Limb (tissue), 2 donors: ENCODE results near the gene ZNF277.

Source experiments
- DNase-seq, 2 donors: peaks; one replicate each; pipeline ENCODE4 v3.0.0-alpha.2; 2016; ENCODE audit errors: extremely low spot score in 2 of 2

ZNF277 gene

GRCh38 chr7:112252691-112253090 is 46.2 kb downstream of the ZNF277 start:
- DNase-seq: no peak

- no peak for DNase-seq
Measured at GRCh38 chr7:112254156-112254555, 47.7 kb downstream of the ZNF277 start.

GRCh38 chr7:112254709-112255387 is 48.4 kb downstream of the ZNF277 start:
- no peak for DNase-seq

- no peak for DNase-seq
Measured at GRCh38 chr7:112255388-112255720, 48.9 kb downstream of the ZNF277 start.

- no peak for DNase-seq
Measured at GRCh38 chr7:112257073-112257472, 50.6 kb downstream of the ZNF277 start.

- DNase-seq: no peak
Measured at GRCh38 chr7:112260911-112261310, 54.4 kb downstream of the ZNF277 start.

- DNase-seq: no peak
Measured at GRCh38 chr7:112262036-112262435, 55.5 kb downstream of the ZNF277 start.

GRCh38 chr7:112262855-112263487 is 56.5 kb downstream of the ZNF277 start:
- DNase-seq: no peak

GRCh38 chr7:112263519-112263918 is 57.0 kb downstream of the ZNF277 start:
- no peak for DNase-seq

GRCh38 chr7:112266141-112266540 is 59.6 kb downstream of the ZNF277 start:
- no peak for DNase-seq

- no peak for DNase-seq
Measured at GRCh38 chr7:112266595-112267270, 60.2 kb downstream of the ZNF277 start.

GRCh38 chr7:112267944-112268691 is 61.6 kb downstream of the ZNF277 start:
- DNase-seq: no peak

- DNase-seq: no peak
Measured at GRCh38 chr7:112271162-112271561, 64.7 kb downstream of the ZNF277 start.

- DNase-seq: no peak
Measured at GRCh38 chr7:112272921-112273561, 66.5 kb downstream of the ZNF277 start.

GRCh38 chr7:112279042-112279441 is 72.5 kb downstream of the ZNF277 start:
- no peak for DNase-seq

GRCh38 chr7:112280267-112280666 is 73.8 kb downstream of the ZNF277 start:
- DNase-seq: no peak

- no peak for DNase-seq
Measured at GRCh38 chr7:112282476-112283188, 76.1 kb downstream of the ZNF277 start.

- DNase-seq: no peak
Measured at GRCh38 chr7:112283382-112283910, 77.0 kb downstream of the ZNF277 start.

- peak in 1 of 2 donors; percentile 55 for DNase-seq
Measured at GRCh38 chr7:112286250-112287086, 80.0 kb downstream of the ZNF277 start.

- no peak for DNase-seq
Measured at GRCh38 chr7:112288301-112288700, 81.8 kb downstream of the ZNF277 start.
